Ovary (tissue), 9 donors: ENCODE results near the gene NSMCE1. TPM values are rescaled to one million over a fixed set of nuclear protein-coding genes. Genes with fewer than 3 reads are reported as not detected.
"Not testable (repeated sequence)": the region's sequence is repeated elsewhere in the genome, so short reads cannot be mapped to it uniquely, and the experiment has no call there.

Experiments used
- DNase-seq, 5 donors: peaks; one replicate each; pipeline ENCODE4 v3.0.0-alpha.2; 2019 to 2020
- H3K27ac ChIP-seq, 2 donors: fragments of 200-600 bp; one replicate each; pipeline versions ENCODE4 v1.5.1 to v1.8.0; 2019 to 2022
- H3K27me3 ChIP-seq: fragments of 200-600 bp; one replicate; pipeline ENCODE4 v1.8.0; 2022
- H3K36me3 ChIP-seq: fragments of 200-600 bp; sonication (generic); one replicate; pipeline ENCODE4 v1.5.1; 2019
- H3K4me1 ChIP-seq: one replicate; pipeline ENCODE4 v1.8.1; 2013; ENCODE audit warnings: mild to moderate bottlenecking, moderate library complexity; ENCODE audit not compliant: insufficient read depth
- H3K4me3 ChIP-seq: fragments of 200-600 bp; sonication (generic); one replicate; pipeline ENCODE4 v1.5.1; 2017
- H3K9me3 ChIP-seq, 2 donors: fragments of 200-600 bp in 1 of 2; sonication (generic) in 1 of 2; one replicate each; pipeline versions ENCODE4 v1.5.1 to v1.8.1; 2013 to 2019; ENCODE audit warnings: mild to moderate bottlenecking in 1 of 2, moderate library complexity in 1 of 2
- EP300 ChIP-seq: sonication (generic); formaldehyde crosslinking; IDR thresholded peaks from one replicate; pipeline ENCODE4 v1.6.1; 2017; ENCODE audit warnings: antibody characterized with exemption
- POLR2A ChIP-seq: fragments of 450-650 bp; IDR thresholded peaks from one replicate; pipeline ENCODE4 v1.6.1; 2017; ENCODE audit warnings: antibody characterized with exemption, mild to moderate bottlenecking, moderate library complexity
- WGBS, 3 donors: extraction: QIAGEN DNeasy Blood & Tissue Kit in 1 of 3; methylation state at CpG; one replicate each; pipeline versions ENCODE4 v1.1.5 to v1.1.7; 2013 to 2017; 5-methylcytosine and 5-hydroxymethylcytosine counted together
- intact Hi-C, 4 donors: fragments of 100-400 bp; cut with DNase I; formaldehyde crosslinking; loops; one replicate each; pipeline versions ENCODE4 v1.11.0 to v1.15.1; 2022 to 2023
- polyA plus RNA-seq, 2 donors: library from polyadenylated mRNA; stranded (reverse); fragments of 200-250 nt in 1 of 2; fragments of 350-450 nt in 1 of 2; fragmentation: Illumina TruSeq in 1 of 2; extraction: RNeasy Lipid Tissue Mini Kit (QIAGEN cat#74804) in 1 of 2; gene quantifications; one replicate each; pipeline ENCODE4 v1.2.3, GENCODE V29; 2013 to 2014
- total RNA-seq, 7 donors: library from RNA; depleted of rRNA in 2 of 7; stranded (reverse); fragments of >200 nt in 2 of 7; fragmentation: NEBNext Ultra II Directional in 3 of 7; extraction: Animal tissue kit (Norgen Biotek cat#: 25700) in 3 of 7; gene quantifications; one replicate each; pipeline versions ENCODE4 v1.1.0 to v1.2.4, GENCODE V29; 2016 to 2023
- TF ChIP-seq, protein P1 (sequence below), 3 donors: fragments of 450-650 bp in 2 of 3; fragments of 200-600 bp in 1 of 3; IDR thresholded peaks; one replicate each; pipeline versions ENCODE4 v1.5.1 to v1.8.0; 2016 to 2022; ENCODE audit warnings: antibody characterized with exemption in 3 of 3, mild to moderate bottlenecking in 1 of 3
- donor health status: DM: no; HTN: no; CAD: no; lungs with moderate emphysema.
- donor health status: DM: no; HTN: no; CAD: no.
- donor health status: Bipolar disorder and iron deficiency.
- donor health status: DM: yes; HTN: yes; CAD: no.
- donor health status: DM: no; HTN: no; CAD: no.
- donor health status: DM: yes; HTN: yes; CAD: no.

Gene NSMCE1
- total and polyA plus RNA-seq, 9 donors, result 19.8 to 68.4 (median 51.2) TPM

DNA sequence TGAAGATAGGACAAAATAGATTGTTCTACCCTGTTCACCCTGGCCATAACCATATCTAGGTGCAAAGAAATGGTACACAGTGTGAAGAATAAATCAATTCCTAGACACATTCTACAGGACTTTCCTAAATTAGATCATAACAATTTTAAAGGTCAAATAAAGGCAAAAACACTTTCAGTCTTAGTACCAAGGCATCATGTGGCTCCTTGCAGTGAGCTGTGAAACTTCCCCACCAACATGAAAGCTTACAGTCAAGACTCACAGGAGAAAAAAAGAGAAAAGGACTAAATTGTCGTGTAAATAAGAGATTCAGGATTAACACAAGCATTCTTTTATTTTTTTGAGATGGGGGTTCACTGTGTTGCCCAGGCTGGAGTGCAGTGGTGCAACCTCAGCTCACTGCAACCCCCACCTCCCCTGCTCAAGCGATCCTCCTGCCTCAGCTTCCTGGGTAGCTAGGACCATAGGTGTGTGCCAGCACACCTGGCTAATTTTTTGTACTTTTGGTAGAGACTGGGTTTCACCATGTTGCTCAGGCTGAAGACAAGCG lies 14.2 kb downstream of the NSMCE1 start:
- no peak for DNase-seq

DNA sequence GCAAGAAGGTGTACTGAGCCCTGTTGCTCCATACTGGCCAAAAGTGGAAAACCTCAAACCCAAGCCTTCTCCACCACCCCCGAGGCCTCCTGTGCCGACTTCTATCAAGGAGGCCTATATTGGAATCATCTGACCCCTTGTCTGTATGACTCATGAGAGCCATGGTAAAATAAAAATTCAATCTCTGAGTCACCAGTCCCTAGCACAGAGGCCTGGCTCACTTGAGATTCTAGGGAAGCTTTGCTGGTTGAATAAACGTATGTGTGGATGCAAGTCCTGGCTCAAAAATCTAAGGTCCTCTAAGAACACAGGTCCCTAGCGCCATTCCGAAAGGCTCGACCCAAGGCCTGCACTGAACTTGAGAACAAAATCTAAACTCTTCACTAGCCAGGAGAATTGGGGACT lies 15.0 kb downstream of the NSMCE1 start:
- no peak overlapping the region for H3K4me3 ChIP-seq
- no peaks in the 10 kb centered on the region for H3K27me3 ChIP-seq
- H3K4me1 ChIP-seq, result peaks cover 11% of the 10 kb centered on the region
- no peak for TF ChIP-seq EP300
- TF ChIP-seq POLR2A, result no peak
- TF ChIP-seq, protein P1, sequence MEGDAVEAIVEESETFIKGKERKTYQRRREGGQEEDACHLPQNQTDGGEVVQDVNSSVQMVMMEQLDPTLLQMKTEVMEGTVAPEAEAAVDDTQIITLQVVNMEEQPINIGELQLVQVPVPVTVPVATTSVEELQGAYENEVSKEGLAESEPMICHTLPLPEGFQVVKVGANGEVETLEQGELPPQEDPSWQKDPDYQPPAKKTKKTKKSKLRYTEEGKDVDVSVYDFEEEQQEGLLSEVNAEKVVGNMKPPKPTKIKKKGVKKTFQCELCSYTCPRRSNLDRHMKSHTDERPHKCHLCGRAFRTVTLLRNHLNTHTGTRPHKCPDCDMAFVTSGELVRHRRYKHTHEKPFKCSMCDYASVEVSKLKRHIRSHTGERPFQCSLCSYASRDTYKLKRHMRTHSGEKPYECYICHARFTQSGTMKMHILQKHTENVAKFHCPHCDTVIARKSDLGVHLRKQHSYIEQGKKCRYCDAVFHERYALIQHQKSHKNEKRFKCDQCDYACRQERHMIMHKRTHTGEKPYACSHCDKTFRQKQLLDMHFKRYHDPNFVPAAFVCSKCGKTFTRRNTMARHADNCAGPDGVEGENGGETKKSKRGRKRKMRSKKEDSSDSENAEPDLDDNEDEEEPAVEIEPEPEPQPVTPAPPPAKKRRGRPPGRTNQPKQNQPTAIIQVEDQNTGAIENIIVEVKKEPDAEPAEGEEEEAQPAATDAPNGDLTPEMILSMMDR (IDR thresholded peaks at IDR 0.05), result no peak
- WGBS, 3 donors, result 59 to 64% (median 63%) methylated on average over 6 of the region's 6 CpGs
- no peak for DNase-seq
- intact Hi-C loops, result no loop called here
- H3K27ac ChIP-seq, result no peak overlapping the region
- H3K9me3 ChIP-seq, result no peaks in the 10 kb centered on the region
- no peaks in the 10 kb centered on the region for H3K36me3 ChIP-seq

More for the DNA sequence above, 14.2 kb downstream of the NSMCE1 start:
- Histone ChIP-seq H3K27ac (no peak overlapping the region), H3K36me3 (no peaks in the 10 kb centered on the region), H3K4me3 (no peak overlapping the region), H3K4me1 (peaks cover 15% of the 10 kb centered on the region), H3K27me3 (no peaks in the 10 kb centered on the region), H3K9me3 (no peaks in the 10 kb centered on the region)
- intact Hi-C loops, result no loop called here
- TF ChIP-seq POLR2A (no peak), EP300 (no peak)
- TF ChIP-seq, protein P1 (IDR thresholded peaks at IDR 0.05), result no peak
- WGBS, 3 donors, result 67 to 76% (median 68%) methylated on average over 3 of the region's 3 CpGs

DNA sequence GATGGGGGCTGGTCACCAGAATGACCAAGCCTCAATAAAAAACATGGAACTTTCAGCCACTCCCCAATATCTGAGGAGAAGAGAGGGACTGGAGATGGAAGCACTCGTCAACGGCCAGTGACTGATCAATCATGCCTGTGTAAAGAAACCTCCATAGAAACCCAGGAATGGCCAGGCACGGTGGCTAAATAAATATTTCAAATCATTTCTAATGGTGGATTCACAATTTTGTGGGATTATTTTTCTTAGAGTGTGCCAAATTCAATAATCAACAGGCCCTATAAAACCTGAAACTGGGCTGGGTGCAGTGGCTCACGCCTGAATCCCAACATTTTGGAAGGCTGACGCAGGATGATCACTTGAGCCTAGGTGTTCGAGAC lies 16.4 kb downstream of the NSMCE1 start:
- intact Hi-C loops, result no loop called here
- no peaks in the 10 kb centered on the region for H3K36me3 ChIP-seq
- no peak overlapping the region for H3K4me3 ChIP-seq
- H3K27ac ChIP-seq, result no peak overlapping the region
- no peaks in the 10 kb centered on the region for H3K27me3 ChIP-seq
- peaks cover 7% of the 10 kb centered on the region for H3K4me1 ChIP-seq
- no peaks in the 10 kb centered on the region for H3K9me3 ChIP-seq
- 89 to 98% (median 92%) methylated on average over 6 of the region's 6 CpGs for WGBS, 3 donors
- TF ChIP-seq POLR2A, result no peak
- DNase-seq, result no peak

DNA sequence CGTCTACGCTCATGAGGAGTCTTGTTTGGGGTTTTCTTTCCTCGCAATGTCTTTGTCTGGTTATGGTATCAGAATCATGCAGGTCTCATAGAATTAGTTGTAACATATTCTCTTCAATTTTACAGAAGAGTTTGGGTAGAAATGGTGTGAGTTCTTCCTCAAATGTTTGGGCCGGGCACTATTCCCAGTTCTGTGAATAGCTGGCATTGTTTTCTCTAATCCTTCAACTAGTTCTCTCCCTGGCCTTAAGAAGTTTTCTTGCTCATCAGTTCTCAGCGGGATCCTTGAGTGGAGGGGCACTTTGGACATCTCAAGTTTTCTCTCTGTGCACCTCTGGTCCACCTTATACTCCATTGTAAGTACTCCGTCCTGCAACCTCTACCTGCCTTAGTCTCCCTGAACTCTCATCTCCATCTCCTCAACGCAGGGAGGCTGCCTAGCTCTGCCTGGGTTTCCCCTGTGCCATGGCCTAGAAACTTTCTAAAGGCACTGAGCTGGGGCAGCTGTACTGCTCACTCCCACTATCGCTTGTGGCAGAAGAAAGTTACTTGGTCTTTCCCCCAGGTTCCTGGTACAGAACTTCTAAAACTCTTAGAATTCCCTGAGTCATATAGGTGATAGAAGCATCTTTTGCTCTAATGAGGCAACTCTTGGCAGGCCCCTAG lies 16.9 kb downstream of the NSMCE1 start:
- TF ChIP-seq, protein P1 (IDR thresholded peaks at IDR 0.05), result no peak
- DNase-seq, result no peak
- 95 to 96% (median 95%) methylated on average over 8 of the region's 8 CpGs for WGBS, 3 donors
- Histone ChIP-seq H3K4me3 (no peak overlapping the region), H3K27ac (no peak overlapping the region), H3K4me1 (peaks cover 7% of the 10 kb centered on the region), H3K9me3 (no peaks in the 10 kb centered on the region), H3K36me3 (no peaks in the 10 kb centered on the region), H3K27me3 (no peaks in the 10 kb centered on the region)
- intact Hi-C loops, result no loop called here

DNA sequence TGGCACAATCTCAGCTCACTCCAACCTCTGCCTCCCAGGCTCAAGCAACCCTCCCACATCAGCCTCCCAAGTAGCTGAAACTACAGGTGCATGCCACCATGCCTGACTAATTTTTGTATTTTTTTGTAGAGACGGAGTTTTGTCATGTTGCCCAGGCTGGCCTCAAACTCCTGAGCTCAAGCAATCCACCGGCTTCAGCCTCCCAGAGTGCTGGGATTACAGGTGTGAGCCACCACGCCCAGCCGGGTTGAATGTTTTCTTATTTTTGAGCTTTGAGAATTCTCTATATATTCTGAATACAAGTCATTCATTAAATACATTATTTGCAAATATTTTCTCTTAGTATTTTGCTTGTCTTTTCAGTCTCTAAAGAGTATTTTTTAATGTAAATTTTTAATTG lies 19.7 kb downstream of the NSMCE1 start:
- H3K9me3 ChIP-seq, H3K27me3 ChIP-seq, H3K36me3 ChIP-seq, DNase-seq, H3K27ac ChIP-seq, intact Hi-C loops, H3K4me3 ChIP-seq: not testable (repeated sequence)
- H3K4me1 ChIP-seq, result peaks cover 19% of the 10 kb centered on the region
- 94 to 98% (median 97%) methylated on average over 4 of the region's 4 CpGs for WGBS, 3 donors
